Cardiac fibroblast (primary cell): ENCODE measurements around the gene ZCCHC9.
"Not testable (repeated sequence)": the region's sequence is repeated elsewhere in the genome, so short reads cannot be mapped to it uniquely, and the experiment has no call there.

Experiments used
- DNase-seq, 2 donors: peaks; one replicate each; pipeline versions ENCODE4 v3.0.0 to v3.0.0-alpha.2; 2010; ENCODE audit warnings: low read depth in 2 of 2
- H3K4me3 ChIP-seq, 2 donors: replicated peaks in 1 of 2; 1 replicate in 1 of 2; 2 replicates in 1 of 2; pipeline ENCODE4 v1.5.1; 2011; ENCODE audit warnings: low read depth in 2 of 2, low read length in 2 of 2, mild to moderate bottlenecking in 2 of 2, moderate library complexity in 1 of 2
- CTCF ChIP-seq: IDR thresholded peaks from one replicate; pipeline ENCODE4 v1.5.1; 2011; ENCODE audit warnings: low read depth, mild to moderate bottlenecking, low read length, inconsistent platforms

ZCCHC9 gene

GRCh38 chr5:81337803-81338202, 36.4 kb downstream of the ZCCHC9 start:
- DNase-seq, result no peak
- H3K4me3 ChIP-seq, result no peak overlapping the region
- no peak for TF ChIP-seq CTCF

GRCh38 chr5:81338213-81338612, 36.8 kb downstream of the ZCCHC9 start:
- not testable (repeated sequence) for DNase-seq, H3K4me3 ChIP-seq

- no peak for DNase-seq
- no peak for TF ChIP-seq CTCF
- H3K4me3 ChIP-seq, result no peak overlapping the region
Measured at GRCh38 chr5:81344736-81345135, 43.3 kb downstream of the ZCCHC9 start.

GRCh38 chr5:81345411-81346003, 44.1 kb downstream of the ZCCHC9 start:
- no peak overlapping the region for H3K4me3 ChIP-seq
- no peak for DNase-seq
- no peak for TF ChIP-seq CTCF

- H3K4me3 ChIP-seq, result no peak overlapping the region
- TF ChIP-seq CTCF, result no peak
- no peak for DNase-seq
Measured at GRCh38 chr5:81349161-81349560, 47.8 kb downstream of the ZCCHC9 start.

- no peak for DNase-seq
- TF ChIP-seq CTCF, result no peak
- no peak overlapping the region for H3K4me3 ChIP-seq
Measured at GRCh38 chr5:81350507-81350906, 49.1 kb downstream of the ZCCHC9 start.

GRCh38 chr5:81353189-81353588, 51.8 kb downstream of the ZCCHC9 start:
- TF ChIP-seq CTCF, result no peak
- H3K4me3 ChIP-seq, result no peak overlapping the region

More at GRCh38 chr5:81353189-81353588, 51.8 kb downstream of the ZCCHC9 start:
- DNase-seq, result no peak
